Measurements from ENCODE around the gene RNF41.

- no peak for TF ChIP-seq CTCF (IDR thresholded peaks at IDR 0.05)
- TF ChIP-seq POLR2A (IDR thresholded peaks at IDR 0.05; ENCODE audit: low read depth), result peak; percentile 99
- TF ChIP-seq POLR2AphosphoS5 (IDR thresholded peaks at IDR 0.05), result peak; percentile 100
- TF ChIP-seq EP300 (IDR thresholded peaks at IDR 0.05), result no peak
Observed at GRCh38 chr12:56158029-56158925, 63.4 kb downstream of the RNF41 start, which contains the start of gene MYL6.
